ENCODE measurements around the gene CAPN8. TPM values are rescaled to one million over a fixed set of nuclear protein-coding genes. Genes with fewer than 3 reads are reported as not detected.
A peak's percentile ranks its signal among the peaks of the same experiment; 100 is the strongest.
"Not testable (repeated sequence)": the region's sequence is repeated elsewhere in the genome, so short reads cannot be mapped to it uniquely, and the experiment has no call there.

CAPN8 gene
- total RNA-seq, 1 experiment from 2014 or later: not detected

DNA sequence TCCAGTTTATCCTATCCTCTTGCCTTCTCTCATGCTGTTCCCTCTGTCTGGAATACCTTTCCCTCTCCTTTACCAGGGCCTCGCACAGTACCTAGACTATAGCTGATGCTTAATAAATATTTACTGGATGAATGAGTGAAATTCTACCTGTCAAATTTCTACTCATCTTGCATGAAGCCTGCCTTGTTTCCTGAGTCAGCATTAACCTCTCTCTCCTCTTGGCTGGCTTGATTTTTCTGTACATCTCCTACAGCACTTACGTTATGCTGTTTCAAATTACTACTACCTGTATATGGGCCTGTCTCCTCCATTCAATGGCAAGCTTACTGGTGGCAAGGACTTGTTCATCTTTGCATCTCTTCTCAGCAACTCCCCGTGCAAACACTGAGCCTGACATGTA lies 130.8 kb downstream of the CAPN8 start:
- DNase-seq (ENCODE audit: extremely low read depth, low read depth): no peak

DNA sequence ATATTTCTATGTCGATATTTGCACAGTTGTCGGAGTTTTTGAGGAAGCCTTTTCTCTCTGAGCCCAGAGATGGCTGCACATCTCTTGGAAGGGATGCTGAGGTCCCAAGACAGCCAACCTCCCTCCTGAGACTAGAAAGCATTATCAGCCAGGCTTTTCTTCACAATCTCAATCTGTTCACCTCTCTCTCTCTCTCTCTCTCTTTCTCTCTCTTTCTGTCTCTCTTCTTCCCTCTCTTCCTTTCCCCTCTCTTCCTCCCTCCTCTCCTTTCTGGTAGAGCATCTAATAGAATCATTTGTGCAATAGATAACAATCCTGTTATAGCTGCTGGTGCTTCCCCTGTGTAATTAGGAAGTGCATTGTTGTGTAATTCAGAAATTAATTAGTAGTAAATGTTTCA lies 131.8 kb downstream of the CAPN8 start:
- DNase-seq (ENCODE audit: extremely low read depth, low read depth): no peak

DNA sequence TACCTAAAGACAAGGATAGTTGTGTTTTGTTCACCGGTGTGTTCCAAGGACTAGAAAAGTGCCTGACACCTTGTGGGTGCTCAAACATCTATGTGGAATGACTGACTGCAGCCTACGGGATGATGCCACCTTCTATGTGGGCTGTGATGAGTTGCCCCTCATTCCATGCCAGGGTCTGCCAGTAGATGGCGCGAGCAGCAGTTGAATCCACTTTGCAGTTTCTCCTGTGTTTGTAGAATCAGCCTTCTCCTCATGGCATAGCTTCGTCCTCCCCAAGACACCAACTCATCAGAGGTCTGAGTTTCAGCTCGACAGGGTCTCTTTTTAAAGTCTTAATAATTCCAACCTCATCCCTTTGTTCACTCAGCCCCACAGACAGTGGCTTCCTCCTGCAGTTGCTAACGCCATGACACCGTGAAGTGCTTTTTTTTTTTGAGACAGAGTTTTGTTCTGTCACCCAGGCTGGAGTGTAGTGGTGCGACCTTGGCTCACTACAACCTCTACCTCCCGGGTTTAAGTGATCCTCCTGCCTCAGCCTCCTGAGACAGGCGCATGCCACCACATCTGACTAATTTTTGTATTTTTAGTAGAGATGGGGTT lies 133.7 kb downstream of the CAPN8 start:
- DNase-seq (ENCODE audit: extremely low read depth, low read depth): peak; percentile 68

DNA sequence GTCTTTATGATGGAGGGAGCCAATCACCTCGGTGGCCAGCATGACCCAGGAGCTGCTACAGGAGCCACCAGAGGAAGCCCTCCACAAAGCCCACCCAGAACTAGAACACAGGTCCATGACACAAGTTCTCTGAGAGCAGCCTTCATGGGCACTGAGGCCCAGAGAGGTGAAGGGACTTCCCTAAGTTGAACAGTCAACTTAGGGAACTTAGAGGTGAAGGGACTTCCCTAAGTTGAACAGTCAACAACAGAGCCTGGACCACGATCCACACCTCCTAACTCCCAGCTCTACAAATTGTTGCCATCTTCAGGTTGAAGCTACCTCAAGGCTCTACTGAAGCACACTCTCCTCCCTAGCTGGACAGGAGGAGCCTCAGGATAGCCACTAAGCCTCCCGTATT lies 139.5 kb downstream of the CAPN8 start:
- no peak for DNase-seq (ENCODE audit: extremely low read depth, low read depth)

DNA sequence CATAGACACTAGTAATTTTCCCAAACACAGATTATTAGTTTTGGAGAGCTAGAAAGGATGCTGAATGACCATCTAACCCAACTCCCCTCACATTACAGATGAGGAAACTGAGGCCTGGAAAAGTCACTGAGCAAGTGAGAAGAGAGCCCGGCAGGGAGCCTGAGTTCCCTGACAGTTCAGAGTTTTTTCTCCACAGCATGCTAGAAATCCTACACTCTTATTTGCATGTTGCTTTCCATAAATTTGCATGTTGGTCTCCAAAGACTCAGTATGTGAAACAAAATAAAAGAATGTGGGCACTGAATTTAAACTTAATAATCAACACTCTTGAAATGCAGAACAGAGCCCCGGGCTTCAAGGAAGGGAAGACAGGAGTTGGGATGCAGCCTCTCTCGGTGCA lies 140.0 kb downstream of the CAPN8 start:
- no peak for DNase-seq (ENCODE audit: extremely low read depth, low read depth)

DNA sequence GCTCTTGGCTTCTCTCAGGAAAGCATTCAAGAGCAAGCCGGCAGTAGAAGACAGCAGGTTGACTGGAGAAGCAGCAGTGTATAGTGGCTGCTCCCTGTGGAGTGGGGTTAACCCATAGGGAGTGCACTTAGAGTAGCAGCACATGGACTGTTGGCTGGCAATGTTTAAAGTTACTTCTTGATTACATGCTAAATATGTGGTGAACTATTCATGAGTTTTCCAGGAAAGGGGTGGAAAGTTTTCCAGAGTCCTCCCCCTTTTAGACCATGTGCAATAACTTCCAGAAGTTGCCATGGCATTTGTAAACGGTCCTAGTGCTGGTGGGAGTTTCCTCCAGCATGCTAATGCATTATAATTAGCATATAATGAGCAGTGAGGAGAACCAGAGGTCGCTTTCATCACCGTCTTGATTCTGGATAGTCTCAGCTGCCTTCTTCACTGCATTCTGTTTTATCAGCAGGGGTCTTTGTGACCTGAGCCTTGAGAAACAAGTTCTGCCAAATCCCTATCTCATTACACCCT lies 140.5 kb downstream of the CAPN8 start:
- DNase-seq (ENCODE audit: extremely low read depth, low read depth): no peak

DNA sequence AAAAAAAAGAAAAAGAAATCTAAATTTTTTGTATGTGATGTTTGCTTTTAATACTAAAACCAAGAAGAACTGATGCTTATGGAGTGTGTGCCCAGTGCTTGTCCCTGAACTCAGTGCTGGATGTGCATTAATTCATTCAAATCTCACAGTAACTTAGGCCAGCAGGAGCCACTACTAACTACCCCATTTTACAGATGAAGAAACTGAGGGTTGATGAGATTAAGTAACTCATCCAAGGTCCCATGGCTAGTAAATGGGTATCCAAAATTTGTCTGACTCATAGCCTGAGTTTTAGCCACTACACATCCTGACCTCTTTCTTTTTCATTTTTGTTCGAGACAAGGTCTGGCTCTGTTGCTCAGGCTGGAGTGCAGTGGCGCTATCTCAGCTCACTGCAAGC lies 144.4 kb downstream of the CAPN8 start:
- DNase-seq (ENCODE audit: extremely low read depth, low read depth): no peak

DNA sequence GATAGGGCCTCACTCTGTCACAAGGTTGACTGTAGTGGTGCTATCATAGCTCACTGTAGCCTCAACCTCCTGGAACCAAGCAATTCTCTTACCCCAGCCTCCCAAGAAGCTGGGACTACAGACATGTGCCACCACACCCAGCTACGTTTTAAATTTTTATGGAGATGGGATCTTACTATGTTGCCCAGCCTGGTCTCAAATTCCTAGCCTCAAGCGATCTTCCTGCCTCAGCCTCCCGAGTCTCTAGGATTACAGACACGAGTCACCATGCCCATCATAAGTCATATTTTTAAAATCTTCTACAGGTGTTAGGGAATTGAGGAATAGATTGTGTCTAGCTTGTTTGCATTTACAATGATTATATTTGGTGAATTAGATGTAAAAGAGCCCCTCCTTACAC lies 145.3 kb downstream of the CAPN8 start:
- DNase-seq (ENCODE audit: extremely low read depth, low read depth): no peak

DNA sequence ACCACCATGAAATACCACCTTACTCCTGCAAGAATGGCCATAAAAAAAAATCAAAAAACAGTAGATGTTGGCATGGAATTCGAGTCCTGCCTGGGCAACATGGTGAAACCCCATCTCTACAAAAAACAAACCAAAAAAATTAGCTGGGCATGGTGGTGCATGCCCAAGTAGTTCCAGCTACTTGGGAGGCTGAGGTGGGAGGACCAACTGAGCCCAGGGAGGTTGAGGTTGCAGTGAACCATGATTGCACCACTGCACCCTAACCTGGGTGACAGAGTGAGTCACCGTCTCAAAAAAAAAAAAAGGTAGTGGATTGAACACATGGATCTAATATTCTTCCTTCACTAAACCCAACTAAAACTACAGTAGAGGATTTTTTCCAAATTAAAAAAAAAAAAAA lies 146.4 kb downstream of the CAPN8 start:
- no peak for DNase-seq (ENCODE audit: extremely low read depth, low read depth)

DNA sequence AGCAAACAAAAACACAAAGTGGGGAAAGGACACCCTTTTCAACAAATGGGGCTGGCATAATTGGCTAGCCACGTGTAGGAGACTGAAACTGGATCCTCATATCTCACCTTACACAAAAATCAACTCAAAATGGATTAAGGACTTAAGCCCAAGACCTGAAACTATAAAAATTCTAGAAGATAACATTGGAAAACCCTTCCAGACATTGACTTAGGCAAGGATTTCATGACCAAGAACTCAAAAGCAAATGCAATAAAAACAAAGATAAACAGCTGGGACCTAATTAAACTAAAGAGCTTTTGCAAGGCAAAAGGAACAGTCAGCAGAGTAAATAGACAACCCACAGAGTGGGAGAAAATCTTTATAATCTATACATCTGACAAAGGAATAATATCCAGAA lies 146.9 kb downstream of the CAPN8 start:
- not testable (repeated sequence) for DNase-seq (ENCODE audit: extremely low read depth, low read depth)

DNA sequence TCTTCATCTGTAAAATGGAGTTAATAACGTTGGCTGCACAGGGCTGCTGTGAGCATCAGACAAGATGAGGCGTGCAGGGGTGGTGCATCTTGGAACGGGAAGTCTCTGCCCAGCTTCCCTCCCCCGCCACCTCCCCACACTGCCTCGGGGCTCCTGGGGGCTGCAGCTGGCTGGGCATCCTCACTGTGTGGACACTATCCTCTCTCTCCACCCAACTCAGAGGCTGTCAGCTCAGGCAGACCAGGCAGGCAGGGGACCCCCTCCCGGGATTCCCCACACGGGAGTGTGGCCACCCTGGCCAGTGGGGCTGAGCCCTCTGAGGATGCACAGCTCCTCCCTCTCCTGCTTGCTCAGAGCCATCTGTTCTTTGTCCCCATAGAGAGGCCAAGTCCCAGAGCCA lies 149.6 kb downstream of the CAPN8 start:
- DNase-seq (ENCODE audit: extremely low read depth, low read depth): no peak

DNA sequence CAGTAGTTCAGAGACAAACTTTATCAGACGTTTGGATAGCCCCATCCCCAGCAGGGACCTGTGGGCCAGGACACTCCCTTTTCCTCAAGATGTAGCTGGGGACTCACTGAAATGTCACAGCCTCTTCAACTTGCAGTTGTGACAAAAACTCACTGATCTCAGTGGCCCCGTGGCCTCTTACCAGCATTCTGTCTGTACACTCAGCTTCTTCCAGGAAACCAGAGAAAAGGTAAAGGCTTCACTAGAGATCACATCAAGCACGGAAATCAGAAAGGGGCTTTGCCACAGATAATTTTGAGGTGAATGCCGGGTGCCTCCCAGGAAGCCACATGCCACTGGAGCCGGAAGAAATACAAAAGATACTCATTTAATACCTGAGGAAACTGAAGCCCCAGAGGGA lies 150.1 kb downstream of the CAPN8 start:
- DNase-seq (ENCODE audit: extremely low read depth, low read depth): no peak

DNA sequence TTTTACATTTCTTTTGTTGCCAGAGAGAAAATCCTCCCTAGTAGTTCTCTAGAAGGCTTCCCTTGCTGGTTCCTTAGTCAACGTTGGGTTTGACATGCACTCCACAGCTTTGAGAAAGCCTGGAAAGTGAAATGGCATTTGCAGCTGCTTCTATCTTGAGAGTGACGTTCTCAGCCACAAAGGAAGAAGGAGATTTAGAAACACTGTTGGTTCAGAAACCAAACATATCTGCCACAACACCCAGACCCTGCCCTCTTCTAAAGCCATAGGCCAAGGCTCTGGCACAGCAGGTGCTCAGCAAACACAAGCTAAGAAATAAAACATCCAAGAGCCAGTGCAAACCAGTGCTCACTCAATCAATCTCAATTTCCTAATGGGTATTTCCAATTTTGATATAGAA lies 150.9 kb downstream of the CAPN8 start:
- DNase-seq (ENCODE audit: extremely low read depth, low read depth): no peak

DNA sequence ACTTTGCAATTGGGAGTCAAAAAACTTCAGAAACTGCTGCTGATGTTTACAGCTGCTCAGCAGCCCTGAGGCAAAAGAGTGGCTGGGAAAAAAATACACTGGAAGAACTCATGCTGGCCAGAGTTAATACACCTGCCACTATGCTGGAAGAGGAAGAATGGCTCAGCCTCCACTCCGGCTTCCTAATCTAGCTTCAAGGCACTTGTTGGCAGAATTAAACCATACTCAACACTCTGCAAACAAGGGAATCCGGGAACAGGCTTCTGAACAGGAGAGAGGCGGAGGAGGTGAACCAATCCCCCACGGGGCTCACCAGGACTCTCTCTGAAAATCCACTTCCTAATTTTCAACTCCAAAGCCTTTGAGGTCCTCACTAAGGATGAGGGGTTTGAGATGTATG lies 152.2 kb downstream of the CAPN8 start:
- DNase-seq (ENCODE audit: extremely low read depth, low read depth): no peak

DNA sequence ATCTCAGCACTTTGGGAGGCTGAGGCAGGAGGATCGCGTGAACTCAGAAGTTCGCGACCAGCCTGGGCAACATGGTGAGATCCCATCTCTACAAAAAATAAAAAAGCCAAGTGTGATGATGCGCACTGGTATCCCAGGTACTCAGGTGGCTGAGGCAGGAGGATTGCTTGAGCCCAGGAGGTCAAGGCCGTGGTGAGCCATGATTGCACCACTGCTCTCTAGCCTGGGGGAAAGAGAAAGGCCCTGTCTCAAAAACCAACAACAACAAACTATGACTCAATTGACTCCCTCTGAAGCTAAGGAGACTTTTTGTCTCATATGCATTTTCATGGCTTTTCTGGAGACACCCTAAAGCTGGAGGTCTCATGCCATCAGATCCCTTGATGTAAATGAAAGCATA lies 153.4 kb downstream of the CAPN8 start:
- no peak for DNase-seq (ENCODE audit: extremely low read depth, low read depth)

DNA sequence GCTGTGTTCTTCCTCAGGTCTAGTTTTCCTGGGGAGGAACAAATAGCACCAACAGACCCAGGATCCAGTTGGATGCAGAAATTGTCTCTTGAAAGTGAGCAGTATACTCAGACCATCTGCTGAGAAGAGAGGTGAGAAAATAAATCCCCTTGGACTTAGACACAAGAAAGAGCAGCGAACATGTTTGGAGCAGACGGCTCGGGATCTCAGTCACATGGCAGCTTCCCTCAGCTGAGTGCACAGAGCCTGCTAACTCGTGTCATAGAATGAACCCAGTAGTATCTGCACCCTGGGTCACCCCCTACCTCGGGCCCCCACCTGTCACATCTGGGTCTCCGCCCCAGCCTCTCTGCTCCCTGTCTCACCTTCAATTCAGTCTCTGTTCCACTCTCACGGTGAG lies 156.7 kb downstream of the CAPN8 start:
- DNase-seq (ENCODE audit: extremely low read depth, low read depth): no peak

DNA sequence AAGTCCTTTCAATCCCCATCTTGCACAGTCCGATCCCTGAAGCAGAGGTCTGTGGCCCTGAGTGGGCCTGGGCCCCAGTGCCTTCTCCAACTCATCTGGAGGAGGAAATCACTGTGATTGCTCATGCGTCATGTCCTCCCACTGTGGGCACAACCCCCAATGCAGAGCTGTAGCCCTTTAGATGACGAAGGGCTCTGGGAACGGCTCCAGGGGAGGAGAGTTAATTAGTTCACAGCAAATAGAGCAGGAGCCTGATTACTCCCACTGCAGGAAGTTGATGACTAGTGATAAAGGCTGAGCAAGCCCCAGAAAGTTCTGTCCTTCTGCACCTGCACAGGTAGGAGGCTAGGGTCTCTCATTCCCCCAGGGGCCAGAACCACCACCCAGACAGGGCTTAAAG lies 160.8 kb downstream of the CAPN8 start:
- DNase-seq (ENCODE audit: extremely low read depth, low read depth): no peak

DNA sequence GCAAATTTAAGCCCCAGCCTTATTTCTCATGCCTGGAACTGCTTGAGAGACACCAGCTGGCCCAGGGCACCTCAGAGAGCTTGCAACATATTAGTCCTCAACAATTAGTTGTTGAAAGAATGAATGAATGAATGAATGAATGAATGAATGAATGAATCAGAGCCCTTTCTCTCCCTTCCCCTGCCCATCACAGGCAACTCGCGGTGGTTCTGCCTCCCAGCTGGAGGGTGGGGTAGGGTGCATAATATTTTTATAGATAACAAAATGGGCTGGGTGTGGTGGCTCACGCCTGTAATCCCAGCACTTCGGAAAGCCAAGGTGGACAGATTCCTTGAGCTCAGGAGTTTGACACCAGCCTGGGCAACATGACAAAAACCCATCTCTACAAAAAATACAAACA lies 162.2 kb downstream of the CAPN8 start:
- DNase-seq (ENCODE audit: extremely low read depth, low read depth): no peak

DNA sequence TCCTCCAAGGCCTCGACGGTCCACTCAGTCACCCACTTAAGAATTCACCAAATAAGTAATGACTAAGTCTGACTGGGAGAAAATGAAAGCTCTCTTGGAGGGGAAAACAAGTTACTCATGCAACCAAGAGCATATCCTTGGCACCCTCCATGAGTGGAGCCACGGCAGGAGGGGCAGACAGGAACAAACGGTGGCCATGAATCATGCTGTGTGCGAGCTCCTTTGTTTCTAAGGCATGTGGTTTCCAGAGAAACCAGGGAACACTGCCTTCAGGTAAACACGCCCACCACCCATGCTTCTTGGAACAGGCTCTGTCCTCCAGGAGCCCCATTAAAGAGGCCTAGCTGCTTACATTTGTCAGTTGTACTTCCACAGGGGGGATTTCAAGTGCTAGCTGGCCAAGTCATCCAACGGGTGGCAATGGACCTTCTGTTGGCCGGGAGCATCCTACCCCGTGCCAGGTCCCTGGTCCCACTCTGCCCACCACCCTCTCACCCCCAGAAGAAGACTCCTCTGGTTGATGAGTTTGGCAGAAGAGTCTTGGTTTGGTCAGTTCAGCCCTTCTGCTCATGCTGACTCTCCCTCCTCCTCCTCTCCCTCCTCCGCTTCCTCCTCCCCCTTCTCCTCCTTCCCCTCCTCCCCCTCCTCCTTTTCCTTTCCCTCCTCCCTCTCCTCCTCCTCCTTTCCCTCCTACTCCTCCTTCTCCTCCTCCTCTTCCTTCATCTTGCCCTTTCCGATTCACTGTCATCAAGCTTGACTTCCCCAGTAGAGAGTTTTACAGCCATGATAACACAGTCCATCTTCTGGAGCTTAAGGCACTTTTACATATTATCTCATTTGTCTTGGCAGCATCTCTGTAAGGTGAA lies 164.7 kb downstream of the CAPN8 start:
- DNase-seq (ENCODE audit: extremely low read depth, low read depth): no peak

DNA sequence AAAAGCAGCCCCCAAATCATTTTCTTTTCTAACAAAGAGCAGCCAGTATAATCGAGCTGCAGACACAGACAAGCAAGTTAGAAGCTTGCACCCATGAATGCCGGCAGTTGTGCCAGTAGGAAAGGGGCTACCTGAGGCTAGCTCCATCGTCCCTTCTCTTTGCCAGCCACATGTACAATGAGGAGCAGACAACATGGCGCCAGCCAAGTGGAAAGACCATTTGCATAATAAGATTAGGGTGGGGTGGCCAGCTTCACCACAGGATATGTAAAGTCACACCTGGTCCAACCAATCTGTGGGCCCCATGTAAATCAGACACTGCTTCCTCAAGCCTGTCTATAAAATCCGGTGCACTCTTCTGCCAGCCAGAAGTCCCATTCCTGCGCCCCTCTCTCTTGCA lies 168.6 kb downstream of the CAPN8 start:
- no peak for DNase-seq (ENCODE audit: extremely low read depth, low read depth)

DNA sequence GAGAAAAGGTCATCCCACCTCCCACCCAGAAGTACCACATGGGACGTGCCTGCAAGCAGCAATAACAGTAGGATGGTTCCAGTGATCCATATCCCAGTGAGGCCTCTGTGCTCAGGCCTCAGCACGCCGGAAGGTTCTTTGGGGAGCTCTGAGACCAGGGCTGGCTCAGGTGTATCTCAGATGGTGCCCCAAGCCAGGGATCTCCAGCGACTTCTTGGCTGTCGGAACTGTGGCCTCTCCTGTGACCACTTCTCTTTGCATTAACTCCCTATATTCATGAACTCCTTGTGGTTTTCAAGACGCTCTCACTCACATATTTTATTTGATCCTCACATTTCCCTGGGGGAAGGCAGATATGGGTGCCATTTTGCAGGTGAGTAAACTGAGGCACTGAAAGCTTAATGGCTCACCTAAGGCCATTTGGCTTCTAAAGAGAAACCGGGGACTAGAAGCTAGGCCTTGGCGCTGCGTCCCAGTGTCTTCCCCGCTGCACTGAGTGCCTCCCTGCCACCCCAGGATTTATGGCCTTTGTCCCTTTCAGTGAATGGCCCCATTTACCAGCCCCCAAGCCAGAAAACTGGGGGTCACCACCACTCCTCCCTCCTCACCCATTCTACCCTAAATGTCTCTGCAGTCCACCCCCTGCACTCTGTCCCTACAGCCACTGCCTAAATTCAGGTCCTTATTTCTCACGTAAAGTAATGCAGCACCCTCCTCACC lies 170.4 kb downstream of the CAPN8 start:
- no peak for DNase-seq (ENCODE audit: extremely low read depth, low read depth)

DNA sequence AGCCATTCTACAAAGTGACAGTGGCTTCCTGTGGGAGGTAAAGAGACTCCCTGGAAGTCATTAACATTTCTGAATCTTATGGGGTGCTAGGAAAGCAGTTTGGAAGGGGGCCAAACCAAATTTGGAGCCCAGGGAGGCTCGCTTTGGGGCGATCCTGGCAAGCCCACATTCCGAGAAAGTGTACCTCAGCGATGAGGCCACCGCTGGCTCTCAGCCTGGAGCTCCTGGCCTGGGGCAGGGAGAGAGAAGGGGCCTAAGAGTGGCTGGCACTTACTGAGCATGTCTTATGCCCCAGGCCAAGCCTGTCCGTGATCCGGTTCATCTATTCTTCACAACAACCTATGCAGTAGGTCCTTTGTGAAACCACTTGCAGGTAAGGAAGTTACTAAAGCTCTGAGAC lies 173.5 kb downstream of the CAPN8 start:
- DNase-seq (ENCODE audit: extremely low read depth, low read depth): no peak
